HPDE6-E6E7 (cell line): ENCODE measurements around the gene MCRS1.
"Not testable (repeated sequence)": the region's sequence is repeated elsewhere in the genome, so short reads cannot be mapped to it uniquely, and the experiment has no call there.

ENCODE experiments used
- DNase-seq: peaks from one replicate; pipeline ENCODE4 v3.0.0; 2011; ENCODE audit warnings: missing footprints; ENCODE audit errors: extremely low spot score

The MCRS1 gene

DNA sequence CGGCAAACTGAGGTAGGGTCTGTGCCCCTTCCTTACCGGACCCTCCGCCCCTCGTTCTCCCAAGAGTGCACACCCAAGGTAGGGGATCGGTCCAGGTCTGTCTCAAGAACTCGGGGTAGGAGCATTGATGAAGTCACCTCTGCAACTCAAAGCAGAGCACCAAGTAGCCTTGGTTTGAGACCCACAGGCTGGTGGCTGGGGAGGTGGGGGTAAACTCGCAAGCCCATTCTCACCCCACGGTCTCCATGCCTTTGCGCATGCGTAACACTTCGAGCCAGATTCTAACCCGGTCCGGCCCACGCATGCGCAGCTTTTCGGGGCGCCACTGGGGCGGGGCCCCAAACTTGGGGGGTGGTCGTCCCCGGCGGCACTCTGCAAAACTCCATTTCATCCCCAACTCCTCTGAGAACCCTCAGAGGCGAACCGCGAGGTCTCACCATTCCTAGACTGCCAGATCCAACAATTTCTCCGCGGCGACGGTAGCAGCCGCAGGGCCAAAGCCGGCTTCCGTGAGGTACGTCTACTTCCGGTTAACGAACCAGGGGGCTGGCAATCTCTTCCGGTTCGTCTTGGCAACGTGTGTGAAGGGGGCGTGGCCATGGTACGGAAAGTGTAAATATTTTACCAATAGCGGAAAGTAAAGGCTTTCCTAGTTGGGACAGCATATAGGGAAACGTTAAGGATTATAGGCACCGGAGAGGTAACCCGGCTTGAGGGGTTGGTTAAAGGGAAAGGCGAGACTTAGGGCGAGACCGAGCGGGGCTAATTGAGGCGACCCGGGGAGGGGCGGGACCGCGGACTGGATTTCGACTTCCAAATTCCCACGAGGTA lies at the start of gene MCRS1:
MCRS1 (minus strand) TSS at position 532 of the 831 bp plus-strand sequence. CDS start 1,411 bp downstream, outside the sequence.
- DNase-seq: peak; percentile 98

DNA sequence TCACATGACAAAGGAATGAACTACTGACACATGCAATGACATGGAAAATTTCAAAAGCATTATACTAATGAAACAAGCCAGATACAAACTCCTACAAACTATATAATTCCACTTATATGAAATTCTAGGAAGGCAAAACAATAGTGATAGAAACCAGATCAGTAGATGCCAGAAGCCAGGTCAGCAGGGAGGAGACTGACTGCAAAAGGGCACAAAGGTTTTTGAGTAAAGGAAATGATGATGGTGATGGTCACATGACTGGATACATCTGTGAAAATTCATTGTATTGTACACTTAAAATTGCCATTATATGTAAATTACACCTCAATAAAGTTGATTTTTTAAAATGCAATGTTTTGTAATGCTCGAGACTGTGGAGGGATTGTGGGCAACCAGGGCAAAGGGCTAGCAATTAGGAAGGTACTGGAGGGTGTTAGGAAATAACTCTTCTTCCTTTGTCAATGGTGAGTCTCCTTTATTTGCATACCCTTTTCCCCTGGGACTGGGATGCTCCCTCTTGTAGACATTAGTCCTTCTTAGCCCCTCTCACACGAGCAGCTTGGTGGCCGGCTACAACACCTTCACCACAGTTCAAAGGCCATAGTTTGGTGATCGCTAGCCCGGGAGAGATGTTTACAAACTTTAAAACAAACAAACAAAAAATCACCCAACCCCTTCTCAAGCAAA lies 48.7 kb upstream of the MCRS1 start:
- no peak for DNase-seq

DNA sequence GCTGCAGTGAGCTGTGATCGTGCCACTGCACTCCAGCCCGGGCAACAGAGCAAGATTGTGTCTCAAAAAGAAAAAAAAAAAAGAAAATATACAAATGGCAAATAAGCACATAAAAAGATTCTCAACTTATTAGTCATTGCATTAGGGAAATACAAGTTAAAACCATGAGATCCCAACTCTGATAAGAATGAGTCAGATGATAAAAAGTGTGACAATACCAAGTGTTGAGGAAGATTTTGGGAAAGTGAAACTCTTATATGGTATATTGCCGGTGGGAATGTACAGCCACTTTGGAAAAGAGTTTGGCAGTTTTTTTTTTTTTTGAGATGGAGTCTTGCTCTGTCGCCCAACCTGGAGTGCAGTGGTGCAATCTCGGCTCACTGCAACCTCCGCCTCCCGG lies 47.8 kb upstream of the MCRS1 start:
- DNase-seq: no peak

DNA sequence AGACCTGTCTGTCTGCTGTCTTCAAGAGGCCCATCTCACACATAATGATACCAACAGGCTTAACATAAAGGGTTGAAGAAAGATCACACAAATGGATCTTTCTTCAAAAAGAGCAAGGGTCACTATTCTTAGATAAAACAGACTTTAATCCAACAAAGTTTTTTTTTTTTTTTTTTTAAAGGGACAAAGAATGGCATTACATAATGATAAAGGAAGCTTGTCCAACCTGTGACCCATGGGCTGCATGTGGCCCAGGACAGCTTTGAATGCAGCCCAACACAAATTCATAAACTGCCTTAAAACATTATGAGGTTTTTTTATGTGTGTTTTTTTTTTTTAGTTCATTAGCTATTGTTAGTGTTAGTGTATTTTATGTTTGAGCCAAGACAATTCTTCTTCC lies 44.3 kb upstream of the MCRS1 start:
- no peak for DNase-seq

GRCh38 chr12:49610785-49611184 lies 42.8 kb upstream of the MCRS1 start:
- not testable (repeated sequence) for DNase-seq

- DNase-seq: no peak
Observed at GRCh38 chr12:49609875-49610154, 41.9 kb upstream of the MCRS1 start.

DNA sequence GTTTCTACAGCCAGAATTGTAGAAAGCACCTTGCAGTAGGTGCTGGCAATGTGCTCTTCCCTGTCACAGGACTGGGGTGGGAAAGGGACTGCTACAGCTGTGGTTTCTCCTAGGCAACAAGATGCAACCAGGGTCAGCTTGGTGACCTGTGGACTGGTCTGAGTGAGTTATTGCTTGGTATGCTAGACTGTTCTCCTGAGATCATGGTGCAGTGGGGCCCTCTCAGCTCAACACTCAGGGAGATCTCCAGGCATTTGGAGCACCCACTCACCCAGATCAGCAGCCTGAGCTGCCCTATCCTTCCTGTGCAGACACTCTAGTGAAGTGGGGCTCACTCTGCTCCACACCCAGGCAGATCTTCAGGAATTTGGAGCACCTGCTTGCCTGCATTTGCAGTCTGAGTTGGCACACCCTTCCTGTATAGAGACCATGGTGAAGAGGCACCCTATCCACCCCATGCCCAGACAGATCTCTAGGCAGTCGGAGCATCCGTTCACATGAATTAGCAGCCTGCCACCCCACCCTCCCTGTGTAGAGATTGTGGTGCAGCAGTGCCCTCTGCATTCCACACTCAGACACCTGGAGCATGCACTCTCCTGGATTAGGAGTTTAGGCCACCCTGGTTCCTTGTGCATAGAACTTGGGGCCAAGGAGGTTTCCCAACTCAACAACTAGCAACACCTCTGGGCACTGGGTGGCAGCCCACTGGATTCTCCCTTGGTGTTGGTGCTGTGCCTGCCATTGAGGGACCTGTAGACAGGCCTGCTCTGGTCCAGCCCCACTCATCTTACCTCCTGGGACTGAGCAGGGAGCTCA lies 41.3 kb upstream of the MCRS1 start:
- no peak for DNase-seq

DNA sequence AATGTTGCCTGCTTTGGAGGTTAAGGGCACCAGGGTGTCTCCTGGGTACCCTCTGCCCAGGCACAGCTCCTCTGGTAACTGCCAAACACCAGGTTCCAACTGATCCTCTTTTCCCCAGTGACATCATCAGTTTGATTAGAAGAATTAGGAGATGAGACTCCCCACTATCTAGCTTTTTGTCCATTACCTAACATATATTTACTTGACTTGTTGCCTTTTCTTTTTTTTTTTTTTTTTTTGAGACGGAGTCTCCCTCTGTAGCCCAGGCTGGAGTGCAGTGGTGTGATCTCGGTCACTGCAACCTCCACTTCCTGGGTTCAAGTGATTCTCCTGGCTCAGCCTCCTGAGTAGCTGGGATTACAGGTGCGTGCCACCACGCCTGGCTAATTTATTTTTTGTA lies 37.6 kb upstream of the MCRS1 start, which contains the start of gene FAM186B:
FAM186B (minus strand) TSS at position 101 of the 400 bp plus-strand sequence. CDS start 162 bp downstream, outside the sequence.
- DNase-seq: not testable (repeated sequence)

- no peak for DNase-seq
Observed at GRCh38 chr12:49604856-49605255, 36.9 kb upstream of the MCRS1 start.

DNA sequence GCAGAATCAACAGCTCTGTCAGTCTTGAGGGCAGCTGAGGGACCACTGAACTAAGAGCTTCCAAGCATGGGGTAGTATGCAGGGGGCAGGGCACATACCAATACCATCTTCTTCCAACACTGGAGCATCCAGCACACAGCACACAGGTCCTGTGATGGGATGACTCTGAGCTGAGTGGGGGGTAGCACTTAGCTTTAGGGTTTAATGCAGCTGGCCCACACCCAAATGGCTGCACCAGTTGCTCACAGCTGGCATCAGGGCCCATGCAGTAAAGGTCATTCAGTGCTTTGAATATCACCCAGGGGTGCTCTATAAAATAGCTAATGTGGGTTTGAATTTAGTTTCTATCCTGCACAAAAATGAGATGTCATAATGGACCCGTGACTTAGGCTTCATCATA lies 35.8 kb upstream of the MCRS1 start:
- no peak for DNase-seq

DNA sequence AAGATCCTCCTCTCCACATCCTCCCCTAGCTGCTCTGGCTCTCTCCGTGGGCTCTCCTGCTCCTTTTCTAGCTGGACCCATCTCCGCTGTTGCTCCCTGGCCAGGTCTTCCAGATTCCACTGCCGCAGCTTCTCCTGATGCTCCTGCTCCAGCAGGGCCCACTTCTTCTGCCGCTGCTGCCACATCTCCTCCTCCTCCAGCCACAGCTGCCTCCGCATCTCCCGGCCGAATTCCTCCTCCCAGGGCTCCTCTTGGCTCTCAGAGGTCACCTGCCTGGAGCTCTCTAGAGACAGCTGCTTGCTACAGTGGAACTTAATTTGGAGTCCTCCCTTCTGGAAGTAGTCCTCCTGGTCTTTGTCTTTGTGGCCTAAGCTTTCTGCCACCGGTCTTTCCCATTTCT lies 32.0 kb upstream of the MCRS1 start:
- no peak for DNase-seq

GRCh38 chr12:49598527-49598926 lies 30.6 kb upstream of the MCRS1 start:
- DNase-seq: no peak

DNA sequence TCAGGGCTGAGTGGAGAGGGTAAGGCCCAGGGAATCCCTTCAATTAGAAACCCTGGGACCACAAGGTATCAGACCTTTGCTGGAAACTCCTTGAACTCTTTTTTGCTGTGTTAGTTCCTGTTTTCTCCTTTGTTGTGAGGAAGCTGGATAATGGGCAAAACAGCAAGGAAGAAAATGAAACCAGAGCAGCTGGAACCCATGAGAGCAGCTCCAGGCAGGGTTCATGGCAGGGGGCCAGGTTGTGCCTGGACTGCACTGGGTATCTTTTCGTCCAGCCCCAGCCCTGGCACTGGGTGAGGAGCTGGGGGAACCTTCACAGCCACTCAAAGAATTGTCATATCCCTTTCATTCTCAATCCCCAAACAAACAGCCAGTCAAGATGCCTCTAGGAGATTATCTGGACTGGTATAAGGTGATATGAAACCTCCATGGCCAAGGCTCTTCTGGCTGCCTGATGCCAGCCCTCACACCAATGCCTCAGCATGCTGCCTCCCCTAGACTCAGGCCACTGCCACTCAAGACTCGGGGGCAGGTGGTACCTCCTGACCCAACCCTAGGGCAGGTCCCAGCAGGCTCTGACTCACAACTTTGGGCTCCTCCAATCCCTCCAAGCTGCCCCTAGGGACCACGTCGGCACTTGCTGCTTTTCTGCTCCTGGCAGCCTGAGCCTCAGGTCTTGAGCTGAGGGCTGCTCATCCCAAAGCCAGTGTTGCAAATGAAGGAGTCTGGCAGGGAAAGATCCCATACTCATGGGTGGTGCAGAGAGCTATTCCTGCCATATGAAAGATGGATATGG lies 21.0 kb upstream of the MCRS1 start:
- DNase-seq: no peak

- DNase-seq: no peak
Observed at GRCh38 chr12:49588281-49588680, 20.3 kb upstream of the MCRS1 start.

- DNase-seq: no peak
Observed at GRCh38 chr12:49587174-49587908, 19.4 kb upstream of the MCRS1 start.

- DNase-seq: no peak
Observed at GRCh38 chr12:49585477-49586459, 17.8 kb upstream of the MCRS1 start.

- no peak for DNase-seq
Observed at GRCh38 chr12:49584591-49584990, 16.6 kb upstream of the MCRS1 start.

GRCh38 chr12:49583366-49584094 lies 15.6 kb upstream of the MCRS1 start:
- DNase-seq: no peak

- no peak for DNase-seq
Observed at GRCh38 chr12:49582850-49583249, 14.9 kb upstream of the MCRS1 start.
